ENCODE measurements around the gene SEPTIN10.

SEPTIN10 gene

GRCh38 chr2:109526442-109526970 is 87.3 kb downstream of the SEPTIN10 start:
- no peak overlapping the region for H3K4me3 ChIP-seq (ENCODE audit: low read depth, low read length)

DNA sequence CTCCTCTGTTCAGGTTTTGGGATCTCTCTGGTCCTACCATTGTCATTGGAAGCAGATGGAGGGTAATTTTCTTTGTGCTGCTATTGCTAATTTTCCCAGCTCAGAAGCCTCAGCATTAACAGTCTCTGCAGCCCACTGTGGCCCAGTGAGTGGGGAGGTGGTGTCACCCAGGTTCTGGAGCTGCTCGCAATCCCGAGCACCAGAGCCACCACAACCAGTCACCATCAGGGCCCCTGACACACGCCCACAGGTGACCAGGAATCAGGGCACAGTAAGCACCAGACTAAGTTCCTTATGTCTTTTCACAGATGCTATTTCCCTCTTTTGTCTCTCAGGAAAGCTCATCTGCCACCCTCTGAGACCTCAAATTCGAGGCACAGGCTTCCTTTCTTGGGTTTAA is 87.9 kb downstream of the SEPTIN10 start:
- no peak overlapping the region for H3K4me3 ChIP-seq (ENCODE audit: low read depth, low read length)

DNA sequence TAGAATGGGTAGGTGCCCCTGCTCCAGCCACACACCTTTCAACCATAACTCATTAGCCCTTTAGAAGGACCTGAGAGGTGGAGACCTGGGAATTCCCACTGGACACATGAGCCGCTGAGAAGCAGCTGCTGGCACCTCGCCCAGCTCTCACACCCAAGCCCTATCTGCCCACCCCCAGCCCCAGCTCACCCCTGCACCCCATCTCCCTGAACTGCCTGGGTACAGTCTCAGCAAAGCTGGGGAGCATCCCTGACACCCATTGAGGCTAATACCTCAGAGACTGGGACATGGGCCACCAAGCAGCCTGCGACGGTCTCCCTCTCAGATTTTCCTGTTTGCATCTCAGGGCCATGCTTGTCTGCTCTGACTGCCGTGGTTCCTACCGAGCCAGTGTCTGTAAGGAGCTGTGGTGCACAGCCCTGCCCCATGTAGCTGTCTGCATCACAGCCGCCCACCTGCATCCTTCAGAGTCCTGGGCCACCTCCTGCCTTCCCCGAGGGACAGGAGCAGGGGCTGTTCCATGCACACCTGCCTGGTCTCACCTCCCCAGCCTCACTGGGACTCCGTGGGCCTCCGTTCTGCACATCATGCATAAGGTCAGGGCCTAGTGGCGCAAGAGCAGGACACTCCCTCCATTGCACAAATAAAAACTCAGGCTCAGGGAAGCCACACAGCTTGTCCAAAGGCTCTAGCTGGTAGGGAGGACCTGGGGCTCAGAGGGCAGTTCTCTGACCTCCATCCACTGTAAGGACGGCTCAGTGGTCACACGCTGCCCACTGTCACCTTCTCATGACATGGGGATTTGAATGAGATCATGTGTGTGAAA is 90.0 kb downstream of the SEPTIN10 start:
- no peak overlapping the region for H3K4me3 ChIP-seq (ENCODE audit: low read depth, low read length)

- H3K4me3 ChIP-seq (ENCODE audit: low read depth, low read length) = no peak overlapping the region
Observed at GRCh38 chr2:109523121-109523520, 90.6 kb downstream of the SEPTIN10 start.

- H3K4me3 ChIP-seq (ENCODE audit: low read depth, low read length) = no peak overlapping the region
Observed at GRCh38 chr2:109522063-109522374, 91.7 kb downstream of the SEPTIN10 start.

DNA sequence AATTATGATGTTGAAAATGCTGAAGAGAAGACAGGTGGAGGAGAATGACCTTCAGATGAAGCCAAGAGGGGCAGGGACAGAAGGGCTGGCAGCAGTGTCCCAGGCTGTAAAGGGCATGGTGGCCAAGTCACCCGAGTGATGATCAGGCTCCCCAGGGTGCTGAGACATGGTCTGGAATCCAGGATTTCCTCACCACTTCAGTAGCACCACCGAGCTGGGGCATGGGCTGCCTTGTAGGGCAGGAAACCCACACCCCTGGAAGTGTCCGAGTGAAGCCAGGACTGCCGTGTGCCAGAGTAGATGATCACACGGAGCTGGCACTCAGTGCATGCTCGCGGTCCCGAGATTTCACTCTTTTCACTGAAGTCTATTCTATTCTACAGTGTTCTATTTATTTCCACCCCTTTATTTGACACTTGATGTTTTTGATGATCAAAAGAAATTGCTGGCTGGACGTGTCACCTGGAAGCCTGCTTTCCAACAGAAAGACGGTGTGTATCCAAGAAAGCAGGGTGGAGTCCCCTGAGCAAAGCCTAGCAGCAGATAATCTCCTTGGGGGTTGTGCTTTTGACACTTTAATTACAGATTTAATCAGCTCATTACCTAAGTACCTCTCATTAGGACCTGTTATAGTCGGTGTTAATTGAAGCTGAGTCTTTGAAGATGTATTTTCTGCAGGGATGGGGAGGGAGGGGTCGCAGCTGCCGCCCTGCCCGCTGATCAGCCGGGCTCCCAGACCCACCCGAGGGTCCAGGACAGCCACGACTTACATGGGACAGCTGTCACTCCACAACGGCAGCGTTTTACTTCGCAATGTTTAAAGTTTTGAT is 92.3 kb downstream of the SEPTIN10 start:
- no peak overlapping the region for H3K4me3 ChIP-seq (ENCODE audit: low read depth, low read length)

DNA sequence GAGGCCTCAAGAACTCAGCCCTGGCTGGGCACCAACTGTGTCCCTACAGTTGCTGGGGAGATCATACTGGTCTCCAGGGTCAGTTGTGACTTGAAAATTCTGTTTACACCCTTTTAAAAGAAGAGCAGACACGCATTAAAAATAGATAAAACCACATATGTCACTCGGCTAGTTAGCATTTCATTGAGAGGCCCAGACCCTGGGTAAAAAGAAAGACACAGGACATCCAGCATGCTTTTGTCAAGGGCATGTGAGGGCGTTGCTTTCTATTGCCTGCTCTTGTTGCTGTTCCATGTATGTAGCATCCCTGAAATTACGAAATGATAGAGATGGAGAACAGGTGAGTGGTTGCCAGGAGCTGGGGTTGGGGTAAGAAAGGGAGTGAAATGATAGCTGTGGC is 94.3 kb downstream of the SEPTIN10 start:
- H3K4me3 ChIP-seq (ENCODE audit: low read depth, low read length) = no peak overlapping the region

- H3K4me3 ChIP-seq (ENCODE audit: low read depth, low read length) = no peak overlapping the region
Observed at GRCh38 chr2:109517118-109517889, 96.5 kb downstream of the SEPTIN10 start.

DNA sequence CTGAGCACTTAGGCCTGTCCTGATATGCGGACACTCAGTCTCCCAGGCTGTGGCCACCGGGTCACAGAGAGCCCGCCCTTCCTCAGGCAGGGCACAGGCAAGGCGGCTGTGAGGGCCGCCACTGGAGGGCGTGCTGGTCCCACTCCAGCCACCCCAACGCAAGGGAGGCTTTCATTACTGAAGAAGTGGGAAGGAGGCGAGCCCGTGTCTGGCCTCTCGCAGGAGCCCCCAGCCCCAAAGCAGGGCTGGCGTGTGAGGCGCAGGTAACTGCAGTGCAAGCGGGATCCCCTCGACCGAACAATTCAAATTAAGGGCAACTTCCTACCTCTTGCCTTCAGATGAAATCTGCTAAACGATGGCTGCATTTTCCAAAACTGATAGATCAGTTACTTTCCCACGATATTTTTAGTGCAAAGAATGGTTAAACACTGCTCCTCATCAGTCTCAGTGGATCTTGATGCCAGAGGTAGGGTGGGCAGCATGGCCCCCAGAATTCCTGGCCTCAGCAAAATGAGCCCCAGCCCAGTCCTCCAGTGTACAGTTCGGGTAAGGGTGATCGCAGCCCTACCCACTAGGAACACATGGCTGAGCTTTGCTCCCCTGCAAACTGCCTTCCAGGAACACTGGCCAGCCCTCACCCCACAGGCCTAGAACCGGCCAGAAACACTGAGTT is 97.2 kb downstream of the SEPTIN10 start:
- no peak overlapping the region for H3K4me3 ChIP-seq (ENCODE audit: low read depth, low read length)

DNA sequence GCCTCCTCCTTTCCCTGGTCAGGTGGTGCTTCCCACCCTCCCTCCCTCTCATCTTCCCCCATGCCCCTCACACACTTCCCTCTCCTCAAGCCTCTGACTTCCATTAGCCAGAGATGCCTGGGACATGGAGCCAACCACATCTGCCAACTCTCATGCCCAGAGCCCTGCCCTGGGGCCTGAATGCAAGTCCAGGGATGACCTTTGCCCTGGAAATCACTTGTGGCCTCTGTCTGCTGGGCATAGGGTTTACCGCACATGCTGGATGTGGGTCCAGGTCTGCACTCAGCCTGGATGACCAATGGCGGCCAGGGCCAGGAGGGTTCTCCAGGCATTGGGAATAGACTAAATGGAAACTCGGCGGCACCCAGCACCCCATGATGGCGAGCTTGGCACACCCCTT is 98.9 kb downstream of the SEPTIN10 start:
- no peak overlapping the region for H3K4me3 ChIP-seq (ENCODE audit: low read depth, low read length)

DNA sequence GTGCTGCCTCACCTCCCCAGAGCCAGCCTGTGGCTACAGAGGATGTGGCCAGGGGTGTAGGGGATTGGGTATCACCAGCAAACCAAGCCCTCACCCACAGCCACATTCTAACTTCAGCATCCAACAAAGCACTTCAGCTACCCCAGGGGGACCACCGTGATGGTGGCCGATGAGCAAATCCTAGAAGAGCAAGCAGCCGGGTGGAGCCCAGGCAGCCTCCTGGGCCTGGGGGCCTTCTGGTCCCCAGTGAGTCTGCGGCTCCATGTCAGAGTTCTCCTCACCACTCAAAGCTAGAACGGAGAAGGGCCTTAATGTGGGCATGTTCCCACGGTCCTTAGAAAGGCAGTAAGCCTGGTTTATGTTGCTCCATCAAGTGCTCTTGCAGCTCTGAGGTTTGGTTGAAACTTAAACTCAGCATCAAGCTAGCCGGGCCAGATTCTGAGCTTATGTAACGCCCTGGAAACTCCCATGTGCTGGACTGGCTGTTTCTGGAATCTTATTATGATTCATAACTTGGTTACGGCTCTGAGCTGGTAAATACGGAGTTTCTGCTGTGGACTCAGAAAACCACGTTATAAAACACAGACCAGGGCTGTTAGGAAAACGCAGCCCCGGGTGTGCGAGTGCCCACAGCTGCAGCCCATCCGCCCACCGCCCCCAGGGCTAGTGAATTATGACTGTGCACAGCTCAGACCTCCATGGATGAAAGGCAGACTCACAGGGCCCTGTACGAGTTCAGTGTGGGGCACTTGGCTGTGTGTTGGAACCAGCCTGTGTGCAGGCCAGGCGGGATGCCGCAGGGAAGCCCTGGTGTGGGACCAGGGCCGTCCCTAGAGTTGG is 99.8 kb downstream of the SEPTIN10 start:
- no peak overlapping the region for H3K4me3 ChIP-seq (ENCODE audit: low read depth, low read length)

DNA sequence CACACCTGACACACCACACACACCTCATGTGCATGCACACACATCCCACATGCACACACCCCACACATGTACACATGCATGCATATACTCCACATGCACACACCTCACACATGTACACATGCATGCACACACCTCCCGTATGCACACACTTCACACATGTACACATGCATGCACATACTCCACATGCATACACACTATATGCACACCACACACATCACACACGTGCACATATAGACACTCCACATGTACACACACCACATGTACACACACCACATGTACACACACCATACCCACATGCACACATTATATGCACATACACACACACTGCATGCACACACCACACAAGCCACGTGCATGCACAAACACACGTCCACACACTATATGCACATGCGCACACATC is 100.5 kb downstream of the SEPTIN10 start:
- H3K4me3 ChIP-seq (ENCODE audit: low read depth, low read length) = no peak overlapping the region

DNA sequence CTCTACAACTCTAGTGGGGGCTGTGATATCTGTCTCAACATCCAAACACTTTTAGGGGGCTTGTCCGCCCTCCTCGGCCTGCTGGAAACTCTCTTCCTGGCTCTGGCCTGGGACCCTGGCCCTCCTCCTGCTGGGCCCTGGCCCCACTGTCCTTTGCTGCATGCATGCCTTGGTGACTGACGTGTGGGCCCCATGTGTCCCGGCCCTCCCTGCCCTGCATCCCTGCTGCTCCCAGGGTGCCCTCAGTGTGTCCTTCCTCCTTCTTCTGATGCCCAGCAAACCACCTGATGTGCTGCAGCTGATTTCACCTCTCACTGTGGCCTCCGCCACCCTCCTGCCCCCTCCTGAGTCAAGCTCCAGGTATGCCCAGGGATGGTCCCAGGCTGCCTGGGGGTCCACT is 101.7 kb downstream of the SEPTIN10 start:
- no peak overlapping the region for H3K4me3 ChIP-seq (ENCODE audit: low read depth, low read length)

GRCh38 chr2:109511168-109511567 is 102.6 kb downstream of the SEPTIN10 start:
- no peak overlapping the region for H3K4me3 ChIP-seq (ENCODE audit: low read depth, low read length)

GRCh38 chr2:109510136-109511028 is 103.4 kb downstream of the SEPTIN10 start:
- no peak overlapping the region for H3K4me3 ChIP-seq (ENCODE audit: low read depth, low read length)

DNA sequence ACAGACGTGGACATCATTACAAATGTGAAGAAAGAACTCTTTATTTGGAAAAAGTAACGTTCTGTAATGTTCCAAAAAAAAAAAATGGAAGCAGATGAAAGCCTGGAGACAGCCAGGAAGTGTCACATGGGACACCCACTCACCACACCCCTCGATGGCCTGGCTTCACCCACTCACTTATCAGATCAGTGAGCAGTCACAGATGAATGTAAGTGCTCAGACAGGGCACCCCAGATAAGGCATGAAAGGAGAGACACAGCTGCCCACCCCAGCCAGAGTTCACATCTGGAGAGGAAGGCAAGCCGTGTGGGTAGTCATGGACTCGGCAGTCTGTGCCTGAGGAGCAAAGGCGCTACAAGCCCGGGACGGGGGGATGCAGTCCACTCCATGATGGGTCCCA is 105.2 kb downstream of the SEPTIN10 start:
- H3K4me3 ChIP-seq (ENCODE audit: low read depth, low read length) = no peak overlapping the region

DNA sequence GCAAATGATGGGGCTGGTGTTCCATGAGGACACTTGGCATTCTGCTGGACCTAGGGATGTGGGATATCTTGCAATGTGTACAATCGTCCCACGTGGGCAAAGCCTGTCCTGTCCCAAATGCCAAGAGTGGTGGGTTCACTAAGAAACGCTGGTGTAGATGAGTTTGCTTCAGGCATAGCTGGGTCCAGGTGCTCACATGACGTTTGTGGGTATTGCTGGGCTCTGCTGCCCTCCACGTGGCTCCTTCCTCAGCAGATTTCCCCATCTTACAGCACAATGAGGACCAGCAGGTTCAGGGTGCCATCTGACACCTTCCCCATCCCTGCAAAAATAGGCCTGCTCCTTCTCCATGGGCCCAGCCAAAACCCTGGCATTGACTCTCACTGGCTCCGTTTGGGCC is 105.9 kb downstream of the SEPTIN10 start:
- H3K4me3 ChIP-seq (ENCODE audit: low read depth, low read length) = no peak overlapping the region

DNA sequence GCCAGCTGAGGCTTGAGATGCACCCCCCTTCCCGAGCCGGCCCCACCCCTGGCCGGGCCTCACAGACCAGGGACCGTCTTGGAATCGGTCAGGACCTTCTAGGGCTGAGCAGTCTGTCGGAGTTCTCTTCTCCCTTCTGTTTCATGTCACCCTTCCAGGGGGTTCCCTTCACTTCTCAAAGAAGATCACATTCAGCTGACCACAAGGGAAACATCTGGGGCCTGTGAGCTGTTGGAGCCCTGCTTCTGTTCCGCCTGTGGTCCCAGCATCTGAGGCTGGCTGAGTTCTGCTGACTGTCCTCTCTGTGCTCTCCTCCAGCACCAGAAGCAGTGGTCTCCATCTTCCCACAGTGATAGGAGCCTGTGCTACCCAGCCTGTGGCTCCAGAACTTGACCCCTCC is 106.5 kb downstream of the SEPTIN10 start:
- H3K4me3 ChIP-seq (ENCODE audit: low read depth, low read length) = no peak overlapping the region

DNA sequence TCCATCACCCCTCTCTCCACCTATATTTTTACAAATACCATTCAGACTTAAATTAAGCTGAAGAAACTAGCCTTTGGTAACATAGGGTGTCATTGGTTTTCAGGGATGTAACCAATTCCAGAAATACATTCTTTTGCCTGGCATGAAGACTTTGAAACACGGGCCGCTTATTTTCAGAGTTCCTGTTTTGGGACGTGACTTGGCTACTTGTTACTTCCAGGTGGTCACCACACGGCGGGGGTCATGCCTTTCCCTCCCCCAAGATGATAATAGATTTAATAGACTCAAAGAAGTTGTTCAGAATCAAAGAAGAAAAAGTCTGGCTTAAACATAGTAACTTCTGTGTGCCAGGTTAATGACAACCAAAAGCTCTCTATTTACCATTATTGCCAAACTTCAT is 110.6 kb downstream of the SEPTIN10 start:
- no peak overlapping the region for H3K4me3 ChIP-seq (ENCODE audit: low read depth, low read length)
